K562 (cell line): ENCODE results near the gene OR52W1. TPM values are rescaled to one million over a fixed set of nuclear protein-coding genes. Genes with fewer than 3 reads are reported as not detected.

ENCODE experiments used
- ATAC-seq: fragments of 200-7000 bp; cut with Tn5 transposase; 3 replicates; pipeline ENCODE4 v1.9.1; 2020; ENCODE audit warnings: moderate library complexity
- BruUV-seq: library from RNA; stranded (reverse); fragments of 400-500 nt; replicated peaks from 2 replicates; lab custom pipeline; 2021; lab: Mats Ljungman, UMichigan
- CTCF ChIA-PET: fragments of 300-600 bp; formaldehyde crosslinking; extraction: SDS; loops from one replicate; lab custom pipeline; 2021; ENCODE audit warnings: low intra/inter-chr PET ratio; lab: Yijun Ruan, JAX
- POLR2A ChIA-PET: fragments of 300-600, 350-650 bp; sonication (Branson Sonifier 250); formaldehyde crosslinking; extraction: SDS; loops from one replicate; lab custom pipeline; 2021; ENCODE audit warnings: antibody characterized with exemption, inconsistent platforms; lab: Yijun Ruan, JAX
- DNase-seq, 4 experiments: peaks; one replicate each; pipeline versions ENCODE4 v3.0.0 to v3.0.0-alpha.2; 2011 to 2018; ENCODE audit warnings: low spot score in 3 of 4, mixed read lengths in 3 of 4; ENCODE audit errors: extremely low read depth in 1 of 4
- FAIRE-seq: peaks from 2 replicates; lab custom pipeline; 2011; peaks lifted over from hg19 to GRCh38; lab: Jason Lieb, UNC
- H2AFZ ChIP-seq: 2 replicates; pipeline ENCODE4 v1.6.0; 2011; ENCODE audit warnings: low read depth, low read length, control low read depth, inconsistent platforms
- H3K27ac ChIP-seq: fragments of 200-600 bp; 3 replicates; pipeline ENCODE4 v1.8.0; 2011; ENCODE audit warnings: low read depth, mild to moderate bottlenecking, control low read depth, inconsistent platforms, low read length, moderate library complexity, mixed read lengths; ENCODE audit errors: extremely low read depth
- H3K27me3 ChIP-seq, 2 experiments: fragments of 300-600 bp in 1 of 2; 2 replicates in 1 of 2; 3 replicates in 1 of 2; pipeline versions ENCODE4 v1.6.0 to v1.8.0; 2011; ENCODE audit warnings: inconsistent platforms in 2 of 2, low read length in 2 of 2, mild to moderate bottlenecking in 1 of 2, mixed read lengths in 1 of 2, moderate library complexity in 1 of 2; ENCODE audit not compliant: control insufficient read depth in 2 of 2, insufficient read depth in 2 of 2
- H3K36me3 ChIP-seq: fragments of 300-600 bp; 3 replicates; pipeline ENCODE4 v1.8.0; 2011; ENCODE audit warnings: mild to moderate bottlenecking, low read length, inconsistent platforms; ENCODE audit not compliant: control insufficient read depth, insufficient read depth
- H3K4me1 ChIP-seq, 2 experiments: fragments of 200-600 bp in 1 of 2; replicated peaks in 1 of 2; 2 replicates in 1 of 2; 3 replicates in 1 of 2; pipeline versions ENCODE4 v1.5.1 to v1.8.0; 2011; ENCODE audit warnings: inconsistent platforms in 2 of 2, low read length in 2 of 2, mild to moderate bottlenecking in 1 of 2, mixed read lengths in 1 of 2, moderate library complexity in 1 of 2; ENCODE audit not compliant: control insufficient read depth in 2 of 2, insufficient read depth in 2 of 2
- H3K4me2 ChIP-seq: 2 replicates; pipeline ENCODE4 v1.6.1; 2011; ENCODE audit warnings: low read length, control low read depth, inconsistent platforms, mixed read lengths; ENCODE audit not compliant: insufficient read depth
- H3K4me3 ChIP-seq: fragments of 200-600 bp; sonication (generic), shearing (Covaris generic); 2 replicates; pipeline ENCODE4 v1.5.1; 2016; ENCODE audit warnings: control low read depth, inconsistent platforms
- H3K79me2 ChIP-seq: fragments of 200-600 bp; 3 replicates; pipeline ENCODE4 v1.8.0; 2011; ENCODE audit warnings: low read length, inconsistent platforms; ENCODE audit not compliant: control insufficient read depth, insufficient read depth
- H3K9ac ChIP-seq, 2 experiments: 2 replicates each; pipeline versions ENCODE4 v1.6.0 to v1.6.1; 2011; ENCODE audit warnings: low read depth in 2 of 2, low read length in 2 of 2, control low read depth in 1 of 2, inconsistent platforms in 1 of 2, mild to moderate bottlenecking in 1 of 2, mixed read lengths in 1 of 2; ENCODE audit not compliant: insufficient read depth in 1 of 2
- H3K9me1 ChIP-seq: one replicate; pipeline ENCODE4 v1.6.0; 2011; ENCODE audit warnings: inconsistent platforms, mild to moderate bottlenecking, low read length, moderate library complexity; ENCODE audit not compliant: control insufficient read depth, insufficient read depth
- H3K9me3 ChIP-seq: replicated peaks from 2 replicates; pipeline ENCODE4 v1.5.1; 2011; ENCODE audit warnings: low read depth, low read length, inconsistent platforms; ENCODE audit not compliant: control insufficient read depth, insufficient read depth
- H4K20me1 ChIP-seq: replicated peaks from 2 replicates; pipeline ENCODE4 v1.6.1; 2011; ENCODE audit warnings: low read length, inconsistent platforms, mixed read lengths; ENCODE audit not compliant: control insufficient read depth, insufficient read depth
- FOXM1 ChIP-seq, 2 experiments: fragments of 450-650 bp in 1 of 2; sonication (generic) in 1 of 2; formaldehyde crosslinking in 1 of 2; IDR thresholded peaks; 2 replicates each; pipeline versions ENCODE4 v1.6.1 to v1.9.0; 2017 to 2022; ENCODE audit warnings: low read depth in 2 of 2, mild to moderate bottlenecking in 2 of 2, missing genetic modification reagents in 1 of 2, moderate library complexity in 1 of 2
- HIVEP1 ChIP-seq: fragments of 250-450 bp; sonication (Bioruptor Pico); IDR thresholded peaks from 2 replicates; pipeline ENCODE4 v1.4.0; 2020; ENCODE audit warnings: mild to moderate bottlenecking
- MEIS2 ChIP-seq: fragments of 450-650 bp; IDR thresholded peaks from 2 replicates; pipeline ENCODE4 v1.6.1; 2014; ENCODE audit warnings: mild to moderate bottlenecking; ENCODE audit not compliant: partially characterized antibody
- NFRKB ChIP-seq: fragments of 450-650 bp; IDR thresholded peaks from 2 replicates; pipeline ENCODE4 v1.6.1; 2016; ENCODE audit warnings: low read depth
- POLR3A ChIP-seq: IDR thresholded peaks from 2 replicates; pipeline ENCODE4 v1.6.1; 2011; ENCODE audit warnings: borderline replicate concordance, mild to moderate bottlenecking, moderate library complexity; ENCODE audit not compliant: insufficient read length, insufficient read depth; ENCODE audit errors: extremely low read depth
- RHOXF2B ChIP-seq: fragments of 250-450 bp; sonication (Bioruptor Pico); conservative IDR thresholded peaks from 2 replicates; pipeline ENCODE4 v1.5.1; 2021
- SIRT6 ChIP-seq: IDR thresholded peaks from one replicate; pipeline ENCODE4 v1.6.1; 2012; ENCODE audit warnings: low read depth, mild to moderate bottlenecking, control low read depth, inconsistent platforms, low read length, moderate library complexity
- ZNF124 ChIP-seq: sonication (generic); formaldehyde crosslinking; IDR thresholded peaks from 2 replicates; pipeline ENCODE4 v1.8.1; 2022; ENCODE audit warnings: missing genetic modification reagents
- ZNF146 ChIP-seq: IDR thresholded peaks from one replicate; pipeline ENCODE4 v1.6.1; 2018; ENCODE audit warnings: missing compliant biosample characterization; ENCODE audit not compliant: unreplicated experiment
- ZNF175 ChIP-seq: fragments of 200-800 bp; sonication (Bioruptor generic); IDR thresholded peaks from 2 replicates; pipeline ENCODE4 v1.6.1; 2016; ENCODE audit warnings: low read depth, mild to moderate bottlenecking, missing genetic modification characterization, missing compliant biosample characterization
- ZNF232 ChIP-seq: sonication (generic); formaldehyde crosslinking; IDR thresholded peaks from 2 replicates; pipeline ENCODE4 v1.8.0; 2022; ENCODE audit warnings: mild to moderate bottlenecking, missing genetic modification reagents
- WGBS: fragments of 100-300 bp; shearing (Covaris generic); methylation state at CpG from one replicate; pipeline ENCODE4 v1.1.6; 2016; ENCODE audit warnings: low coverage, mixed read lengths; ENCODE audit not compliant: insufficient coverage; ENCODE audit errors: missing lambda C conversion rate; 5-methylcytosine and 5-hydroxymethylcytosine counted together
- in situ Hi-C: fragments of 300-500 bp; cut with MboI; formaldehyde crosslinking; loops from 4 replicates; pipeline ENCODE4 v1.15.0; 2018; ENCODE audit warnings: inconsistent platforms, mixed read lengths
- intact Hi-C: fragments of 100-400 bp; cut with micrococcal nuclease; formaldehyde crosslinking; loops from 2 replicates; pipeline ENCODE4 v1.14.2; 2022
- polyA plus RNA-seq, 8 experiments: library from polyadenylated mRNA; depleted of rRNA in 4 of 8; stranded (reverse) in 5 of 8; unstranded in 3 of 8; fragments of >200 nt; fragmentation: Nextera tagmentation in 2 of 8; fragmentation: Illumina TruSeq in 1 of 8; extraction: Ambion mirVana in 2 of 8; extraction: Trizol in 1 of 8; gene quantifications; 2 replicates each; pipeline versions ENCODE4 v1.2.1 to v1.2.3, GENCODE V29; 2011 to 2014; ENCODE audit warnings: inconsistent platforms in 1 of 8, missing spikeins in 1 of 8
- total RNA-seq, 7 experiments: library from RNA; depleted of rRNA in 6 of 7; stranded (reverse); fragments of >200 nt in 6 of 7; fragmentation: Illumina TruSeq in 2 of 7; extraction: Trizol in 2 of 7; gene quantifications; 2 replicates each; pipeline versions ENCODE4 v1.2.1 to v1.2.3, GENCODE V29; 2011 to 2021; ENCODE audit warnings: low replicate concordance in 1 of 7
- TF ChIP-seq, protein P1 (sequence below): fragments of 250-450 bp; sonication (Bioruptor Pico); IDR thresholded peaks from 2 replicates; pipeline ENCODE4 v1.5.0; 2021
- TF ChIP-seq, protein P2 (sequence below): fragments of 450-650 bp; IDR thresholded peaks from one replicate; pipeline ENCODE4 v1.6.1; 2018; ENCODE audit warnings: mild to moderate bottlenecking, moderate library complexity; ENCODE audit not compliant: partially characterized antibody
- TF ChIP-seq, protein P3 (sequence below): conservative IDR thresholded peaks from 2 replicates; pipeline ENCODE4 v1.6.1; 2011; ENCODE audit warnings: low read depth, mild to moderate bottlenecking, low read length; ENCODE audit not compliant: control insufficient read depth

The OR52W1 gene
- total and polyA plus RNA-seq, 9 of the 15 experiments (the other 6 are each of a cell fraction or from before 2014, with no cell fraction given): not detected

DNA sequence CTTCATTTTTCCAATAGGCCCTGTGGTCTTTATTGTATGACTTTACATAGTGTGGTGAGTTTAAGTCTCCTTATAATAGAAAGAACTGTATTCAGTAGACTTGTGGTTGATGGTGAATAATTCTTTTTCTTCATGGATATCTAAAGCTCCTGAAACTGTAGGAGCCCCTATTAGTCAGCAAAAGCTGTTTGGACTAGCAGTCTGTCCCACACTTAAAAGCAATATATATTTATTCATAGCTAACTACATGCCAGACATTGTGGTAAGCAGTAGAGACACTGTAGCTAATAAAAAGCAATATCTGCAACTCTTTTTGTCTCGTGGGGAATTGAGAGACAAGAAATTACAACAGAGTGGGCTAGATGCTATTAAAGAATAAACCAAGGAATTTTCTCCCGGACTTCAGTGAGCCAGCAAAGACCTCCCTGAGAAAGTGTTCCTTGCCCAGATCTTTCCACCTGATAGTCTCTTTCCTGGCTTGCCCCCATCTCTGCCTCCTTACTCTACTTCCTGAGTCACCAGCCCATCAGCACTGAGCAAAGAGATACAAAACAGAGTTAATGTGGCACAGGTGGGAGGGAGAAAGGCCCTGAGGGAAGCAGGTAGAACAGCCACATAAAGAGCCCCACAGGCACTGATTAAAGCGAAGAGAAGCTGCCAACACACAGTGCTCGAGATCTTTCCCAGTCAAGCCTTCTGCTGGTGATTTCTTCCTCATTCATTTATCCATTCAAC, 1.4 kb upstream of the OR52W1 start:
- ChIA-PET POLR2A (interaction anchor here (0.6 to 1.4 kb wide), 3 partner anchors 21 to 1601 kb away, joined by 3 to 4 read pairs (median 3); no protein-coding TSS in a partner anchor), CTCF (no interaction called here)
- Histone ChIP-seq H3K27me3 (peaks cover 0 to 7% of the 10 kb centered on the region in 2 experiments; a peak in 3 of 5 replicates), H3K4me2 (no peak overlapping the region), H3K4me3 (no peak overlapping the region), H3K79me2 (no peaks in the 10 kb centered on the region; the same call in 2 of the 3 replicates), H3K9me1 (peaks cover 2% of the 10 kb centered on the region), H2AFZ (no peak overlapping the region), H3K27ac (no peak overlapping the region), H4K20me1 (no peaks in the 10 kb centered on the region), H3K4me1 (no peaks in the 10 kb centered on the region), H3K9me3 (no peaks in the 10 kb centered on the region), H3K9ac (no peak overlapping the region), H3K36me3 (no peaks in the 10 kb centered on the region)
- no peak for ATAC-seq
- DNase-seq: no peak
- 2% methylated on average over 4 of the region's 4 CpGs for WGBS
- intact Hi-C loops (no loop called here), in situ Hi-C loops (no loop called here)
- no peak for FAIRE-seq
- TF ChIP-seq FOXM1 (IDR thresholded peaks at IDR 0.05; ENCODE audit: low read depth) (no peak), FOXM1 (CRISPR knock-in tag; IDR thresholded peaks at IDR 0.05; ENCODE audit: low read depth) (no peak), POLR3A (no peak), MEIS2 (no peak), NFRKB (no peak), ZNF232 (no peak), ZNF124 (CRISPR knock-in tag) (no peak), ZNF175 (CRISPR knock-in tag) (no peak), SIRT6 (no peak), HIVEP1 (CRISPR knock-in tag) (no peak), RHOXF2B (CRISPR knock-in tag) (no peak), ZNF146 (CRISPR knock-in tag) (no peak)
- TF ChIP-seq, protein P1, sequence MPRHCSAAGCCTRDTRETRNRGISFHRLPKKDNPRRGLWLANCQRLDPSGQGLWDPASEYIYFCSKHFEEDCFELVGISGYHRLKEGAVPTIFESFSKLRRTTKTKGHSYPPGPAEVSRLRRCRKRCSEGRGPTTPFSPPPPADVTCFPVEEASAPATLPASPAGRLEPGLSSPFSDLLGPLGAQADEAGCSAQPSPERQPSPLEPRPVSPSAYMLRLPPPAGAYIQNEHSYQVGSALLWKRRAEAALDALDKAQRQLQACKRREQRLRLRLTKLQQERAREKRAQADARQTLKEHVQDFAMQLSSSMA (CRISPR knock-in tag): no peak
- TF ChIP-seq, protein P2, sequence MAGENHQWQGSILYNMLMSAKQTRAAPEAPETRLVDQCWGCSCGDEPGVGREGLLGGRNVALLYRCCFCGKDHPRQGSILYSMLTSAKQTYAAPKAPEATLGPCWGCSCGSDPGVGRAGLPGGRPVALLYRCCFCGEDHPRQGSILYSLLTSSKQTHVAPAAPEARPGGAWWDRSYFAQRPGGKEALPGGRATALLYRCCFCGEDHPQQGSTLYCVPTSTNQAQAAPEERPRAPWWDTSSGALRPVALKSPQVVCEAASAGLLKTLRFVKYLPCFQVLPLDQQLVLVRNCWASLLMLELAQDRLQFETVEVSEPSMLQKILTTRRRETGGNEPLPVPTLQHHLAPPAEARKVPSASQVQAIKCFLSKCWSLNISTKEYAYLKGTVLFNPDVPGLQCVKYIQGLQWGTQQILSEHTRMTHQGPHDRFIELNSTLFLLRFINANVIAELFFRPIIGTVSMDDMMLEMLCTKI: no peak
- TF ChIP-seq, protein P3, sequence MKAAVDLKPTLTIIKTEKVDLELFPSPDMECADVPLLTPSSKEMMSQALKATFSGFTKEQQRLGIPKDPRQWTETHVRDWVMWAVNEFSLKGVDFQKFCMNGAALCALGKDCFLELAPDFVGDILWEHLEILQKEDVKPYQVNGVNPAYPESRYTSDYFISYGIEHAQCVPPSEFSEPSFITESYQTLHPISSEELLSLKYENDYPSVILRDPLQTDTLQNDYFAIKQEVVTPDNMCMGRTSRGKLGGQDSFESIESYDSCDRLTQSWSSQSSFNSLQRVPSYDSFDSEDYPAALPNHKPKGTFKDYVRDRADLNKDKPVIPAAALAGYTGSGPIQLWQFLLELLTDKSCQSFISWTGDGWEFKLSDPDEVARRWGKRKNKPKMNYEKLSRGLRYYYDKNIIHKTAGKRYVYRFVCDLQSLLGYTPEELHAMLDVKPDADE: no peak
- BruUV-seq: no TSS peak
